Transverse colon (tissue), 4 donors: ENCODE results near the gene AP1M1. TPM values are rescaled to one million over a fixed set of nuclear protein-coding genes. Genes with fewer than 3 reads are reported as not detected.

Experiments used
- DNase-seq: peaks from one replicate; pipeline ENCODE4 v3.0.0-alpha.2; 2019
- H3K27ac ChIP-seq, 4 donors: fragments of 200-600 bp; sonication (generic); 2 replicates each; pipeline ENCODE4 v1.5.1; 2016 to 2018; ENCODE audit warnings: inconsistent platforms in 4 of 4
- H3K27me3 ChIP-seq: fragments of 200-600 bp; sonication (generic); 2 replicates; pipeline ENCODE4 v1.5.1; 2017; ENCODE audit warnings: inconsistent platforms
- H3K36me3 ChIP-seq, 4 donors: fragments of 200-600 bp; sonication (generic); 2 replicates each; pipeline ENCODE4 v1.5.1; 2017 to 2019; ENCODE audit warnings: inconsistent platforms in 4 of 4
- H3K4me1 ChIP-seq, 4 donors: fragments of 200-600 bp; sonication (generic); 2 replicates each; pipeline ENCODE4 v1.5.1; 2017 to 2020; ENCODE audit warnings: inconsistent platforms in 4 of 4
- H3K4me3 ChIP-seq, 4 donors: fragments of 200-600 bp; sonication (generic); 1 replicate in 1 of 4; 2 replicates in 3 of 4; pipeline versions ENCODE4 v1.5.1 to v1.6.1; 2017 to 2019; ENCODE audit warnings: inconsistent platforms in 4 of 4
- H3K9me3 ChIP-seq, 2 donors: fragments of 200-600 bp; sonication (generic); 2 replicates each; pipeline ENCODE4 v1.5.1; 2017 to 2019; ENCODE audit warnings: inconsistent platforms in 2 of 2
- EP300 ChIP-seq: sonication (generic); formaldehyde crosslinking; IDR thresholded peaks from one replicate; pipeline ENCODE4 v1.6.1; 2017; ENCODE audit warnings: antibody characterized with exemption, low read depth
- POLR2A ChIP-seq: fragments of 450-650 bp; IDR thresholded peaks from one replicate; pipeline ENCODE4 v1.6.1; 2016; ENCODE audit warnings: antibody characterized with exemption, mild to moderate bottlenecking, moderate library complexity
- POLR2AphosphoS5 ChIP-seq, 3 donors: sonication (generic); formaldehyde crosslinking; IDR thresholded peaks; one replicate each; pipeline ENCODE4 v1.6.1; 2016; ENCODE audit warnings: antibody characterized with exemption in 3 of 3
- WGBS, 2 donors: methylation state at CpG; one replicate each; pipeline ENCODE4 v1.1.5; 2018; ENCODE audit warnings: low coverage in 1 of 2; 5-methylcytosine and 5-hydroxymethylcytosine counted together
- in situ Hi-C, 4 donors: fragments of 200-750 bp; cut with MboI; loops; one replicate each; pipeline versions ENCODE4 v1.15.0 to v1.15.1; 2017; ENCODE audit warnings: low sequenced_read_pairs in 3 of 4, low pct_ligation_motif_present in 1 of 4, low pct_unique_long_range_greater_than_20kb in 1 of 4
- intact Hi-C: fragments of 100-400 bp; cut with DNase I; formaldehyde crosslinking; loops from one replicate; pipeline ENCODE4 v1.15.1; 2023; ENCODE audit warnings: low total_unique reads
- total RNA-seq, 4 donors: library from RNA; depleted of rRNA; stranded (reverse); fragments of >200 nt; gene quantifications; one replicate each; pipeline ENCODE4 v1.1.0, GENCODE V29; 2016
- TF ChIP-seq, protein P1 (sequence below), 5 experiments: fragments of 200-600 bp in 3 of 5; fragments of 450-650 bp in 2 of 5; sonication (generic) in 3 of 5; IDR thresholded peaks; 1 replicate in 2 of 5; 2 replicates in 3 of 5; pipeline ENCODE4 v1.5.1; 2016 to 2017; ENCODE audit warnings: antibody characterized with exemption in 5 of 5, inconsistent platforms in 3 of 5, mild to moderate bottlenecking in 2 of 5, moderate library complexity in 1 of 5

Gene AP1M1
- total RNA-seq, 4 donors from 2014 or later, result 15.1 to 41.8 (median 35.0) TPM

DNA sequence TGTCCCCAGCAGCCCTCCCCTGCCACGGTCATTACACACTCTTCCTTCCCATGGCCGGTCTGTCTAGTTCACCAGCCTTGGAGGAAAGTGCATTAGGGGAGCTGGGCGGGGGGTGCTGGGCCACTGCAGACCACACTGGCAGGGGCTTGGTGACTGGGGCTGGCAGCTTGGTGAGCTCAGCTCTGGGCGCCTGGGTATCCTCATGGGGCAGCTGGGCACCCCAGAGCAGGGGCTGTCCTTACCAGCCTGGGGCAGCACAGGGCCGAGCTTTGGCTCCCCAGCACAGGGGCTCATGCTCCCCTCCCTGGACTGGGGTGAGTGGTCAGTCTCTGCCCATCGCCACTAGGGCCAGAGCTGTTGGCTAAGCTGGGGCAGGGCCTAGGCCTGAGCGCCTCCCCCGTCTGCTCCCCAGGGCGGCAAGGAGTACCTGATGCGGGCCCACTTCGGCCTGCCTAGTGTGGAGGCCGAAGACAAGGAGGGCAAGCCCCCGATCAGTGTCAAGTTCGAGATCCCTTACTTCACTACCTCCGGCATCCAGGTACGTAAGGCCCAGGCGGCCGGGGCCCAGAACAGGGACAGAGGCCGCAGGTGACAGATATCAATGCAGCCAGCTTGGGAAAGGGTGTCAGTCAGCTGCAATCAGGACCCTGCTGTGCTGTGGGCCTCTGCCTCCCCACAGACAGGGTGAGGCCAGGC lies 35.5 kb downstream of the AP1M1 start:
- in situ Hi-C loops (no loop called here), intact Hi-C loops (loop anchor here (5.0 kb wide), 1 partner anchor 754 kb away; no protein-coding TSS in a partner anchor)
- Histone ChIP-seq H3K27ac (no peak overlapping the region), H3K4me3 (no peak overlapping the region), H3K4me1 (no peaks in the 10 kb centered on the region), H3K36me3 (peaks cover 0 to 11% (median 4%) of the 10 kb centered on the region in 4 donors), H3K9me3 (no peaks in the 10 kb centered on the region), H3K27me3 (no peaks in the 10 kb centered on the region)
- no peak for TF ChIP-seq POLR2A
- no peak for TF ChIP-seq POLR2AphosphoS5 (IDR thresholded peaks at IDR 0.05)
- TF ChIP-seq EP300, result no peak
- TF ChIP-seq, protein P1, sequence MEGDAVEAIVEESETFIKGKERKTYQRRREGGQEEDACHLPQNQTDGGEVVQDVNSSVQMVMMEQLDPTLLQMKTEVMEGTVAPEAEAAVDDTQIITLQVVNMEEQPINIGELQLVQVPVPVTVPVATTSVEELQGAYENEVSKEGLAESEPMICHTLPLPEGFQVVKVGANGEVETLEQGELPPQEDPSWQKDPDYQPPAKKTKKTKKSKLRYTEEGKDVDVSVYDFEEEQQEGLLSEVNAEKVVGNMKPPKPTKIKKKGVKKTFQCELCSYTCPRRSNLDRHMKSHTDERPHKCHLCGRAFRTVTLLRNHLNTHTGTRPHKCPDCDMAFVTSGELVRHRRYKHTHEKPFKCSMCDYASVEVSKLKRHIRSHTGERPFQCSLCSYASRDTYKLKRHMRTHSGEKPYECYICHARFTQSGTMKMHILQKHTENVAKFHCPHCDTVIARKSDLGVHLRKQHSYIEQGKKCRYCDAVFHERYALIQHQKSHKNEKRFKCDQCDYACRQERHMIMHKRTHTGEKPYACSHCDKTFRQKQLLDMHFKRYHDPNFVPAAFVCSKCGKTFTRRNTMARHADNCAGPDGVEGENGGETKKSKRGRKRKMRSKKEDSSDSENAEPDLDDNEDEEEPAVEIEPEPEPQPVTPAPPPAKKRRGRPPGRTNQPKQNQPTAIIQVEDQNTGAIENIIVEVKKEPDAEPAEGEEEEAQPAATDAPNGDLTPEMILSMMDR (IDR thresholded peaks at IDR 0.05), result no peak
- DNase-seq, result no peak
- WGBS, 2 donors, result 98% methylated on average over 16 of the region's 19 CpGs; no CpG with 5 or more reads in 1 of the 2 donors

DNA sequence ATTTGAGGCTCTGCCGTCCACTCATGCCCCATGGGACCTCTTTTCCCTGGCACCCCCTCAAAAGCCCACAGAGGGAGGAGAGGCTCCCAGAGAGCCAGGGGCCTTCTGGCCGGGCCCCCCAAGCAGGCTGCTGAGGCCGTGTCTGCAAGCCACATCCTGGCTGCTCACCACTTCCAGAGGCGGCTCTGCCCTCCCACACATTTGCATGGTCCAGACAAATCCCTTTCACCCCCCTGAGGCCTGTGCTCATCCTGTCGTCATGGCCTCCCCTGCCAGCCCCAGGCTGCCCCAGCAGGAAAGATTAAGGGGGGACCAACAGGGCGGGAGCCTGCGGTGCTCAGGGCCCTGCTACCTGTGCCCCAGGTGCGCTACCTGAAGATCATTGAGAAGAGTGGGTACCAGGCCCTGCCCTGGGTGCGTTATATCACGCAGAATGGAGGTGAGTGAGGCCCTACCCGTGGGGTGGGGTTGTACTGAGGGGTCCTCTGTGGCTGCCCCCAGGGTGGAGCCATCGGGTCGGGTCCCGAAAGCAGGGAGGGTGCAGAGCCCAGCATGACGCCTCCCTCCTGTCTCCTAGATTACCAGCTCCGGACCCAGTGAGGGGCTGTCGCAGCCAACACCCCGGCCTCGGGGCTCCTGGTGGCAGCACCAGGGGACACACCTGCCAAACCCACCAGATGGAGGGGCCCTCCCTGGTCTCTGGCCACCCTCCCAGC lies 36.3 kb downstream of the AP1M1 start:
- DNase-seq, result no peak
- Histone ChIP-seq H3K9me3 (no peaks in the 10 kb centered on the region), H3K4me3 (no peak overlapping the region), H3K27ac (no peak overlapping the region), H3K27me3 (no peaks in the 10 kb centered on the region), H3K4me1 (no peaks in the 10 kb centered on the region), H3K36me3 (peaks cover 0 to 11% (median 4%) of the 10 kb centered on the region in 4 donors)
- in situ Hi-C loops, result no loop called here
- TF ChIP-seq, protein P1 (IDR thresholded peaks at IDR 0.05), result no peak
- no peak for TF ChIP-seq POLR2A
- no peak for TF ChIP-seq POLR2AphosphoS5 (IDR thresholded peaks at IDR 0.05)
- WGBS, 2 donors, result 90% methylated on average over 19 of the region's 19 CpGs; no CpG with 5 or more reads in 1 of the 2 donors
- intact Hi-C loops, result loop anchor here (5.0 kb wide), 1 partner anchor 753 kb away; no protein-coding TSS in a partner anchor

GRCh38 chr19:16234552-16235445 lies 37.1 kb downstream of the AP1M1 start:
- TF ChIP-seq, protein P1 (IDR thresholded peaks at IDR 0.05), result no peak
- no peaks in the 10 kb centered on the region for H3K9me3 ChIP-seq
- H3K4me3 ChIP-seq, result no peak overlapping the region
- H3K27me3 ChIP-seq, result no peaks in the 10 kb centered on the region
- intact Hi-C loops (loop anchor here (5.0 kb wide), 1 partner anchor 753 kb away; no protein-coding TSS in a partner anchor), in situ Hi-C loops (no loop called here)
- no peaks in the 10 kb centered on the region for H3K4me1 ChIP-seq
- peaks cover 0 to 7% (median 3%) of the 10 kb centered on the region in 4 donors for H3K36me3 ChIP-seq
- H3K27ac ChIP-seq, result no peak overlapping the region
- DNase-seq, result no peak
- 90 to 100% methylated on average over 4 to 40 of the region's 41 CpGs for WGBS, 2 donors
